RWPE1 (cell line): ENCODE measurements around the gene CALN1.

ENCODE experiments used
- CTCF ChIA-PET: fragments of 350-600 bp; sonication (Branson Sonifier 250); formaldehyde crosslinking; extraction: SDS; loops from one replicate; lab custom pipeline; 2021; lab: Yijun Ruan, JAX
- POLR2A ChIA-PET: fragments of 400-600 bp; formaldehyde crosslinking; extraction: SDS; loops from one replicate; lab custom pipeline; 2020; ENCODE audit warnings: antibody characterized with exemption; ENCODE audit not compliant: low non-redundant PET; lab: Yijun Ruan, JAX
- DNase-seq: peaks from one replicate; pipeline ENCODE4 v3.0.0; 2012; ENCODE audit warnings: low spot score
- H3K27ac ChIP-seq: fragments of 450-650 bp; 2 replicates; pipeline ENCODE4 v1.5.1; 2017
- CTCF ChIP-seq: fragments of 450-650 bp; conservative IDR thresholded peaks from 2 replicates; pipeline ENCODE4 v1.5.1; 2017; ENCODE audit warnings: low read depth, mild to moderate bottlenecking

CALN1 gene

DNA sequence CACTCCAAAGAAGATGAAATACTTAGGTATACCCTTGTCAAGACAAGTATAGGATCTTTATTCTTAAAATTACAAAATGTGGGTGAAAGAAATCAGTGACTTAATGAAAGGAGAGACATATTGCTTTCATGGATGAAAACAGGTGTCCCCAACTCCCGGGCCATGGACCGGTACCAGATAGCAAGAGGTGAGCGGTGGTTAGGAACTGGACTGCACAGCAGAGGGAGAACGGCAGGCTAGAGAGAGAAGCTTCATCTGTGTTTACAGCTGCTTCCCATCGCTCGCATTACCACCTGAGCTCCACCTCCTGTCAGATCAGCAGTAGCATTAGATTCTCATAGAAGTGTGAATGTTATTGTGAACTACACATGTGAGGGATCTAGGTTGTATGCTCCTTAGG is 408.9 kb downstream of the CALN1 start:
- no peak for TF ChIP-seq CTCF
- POLR2A ChIA-PET = no interaction called here
- H3K27ac ChIP-seq = no peak overlapping the region
- CTCF ChIA-PET = no interaction called here
- no peak for DNase-seq

GRCh38 chr7:71996141-71996540 is 416.0 kb downstream of the CALN1 start:
- no peak overlapping the region for H3K27ac ChIP-seq
- no peak for DNase-seq
- TF ChIP-seq CTCF = no peak
- ChIA-PET CTCF (no interaction called here), POLR2A (no interaction called here)

DNA sequence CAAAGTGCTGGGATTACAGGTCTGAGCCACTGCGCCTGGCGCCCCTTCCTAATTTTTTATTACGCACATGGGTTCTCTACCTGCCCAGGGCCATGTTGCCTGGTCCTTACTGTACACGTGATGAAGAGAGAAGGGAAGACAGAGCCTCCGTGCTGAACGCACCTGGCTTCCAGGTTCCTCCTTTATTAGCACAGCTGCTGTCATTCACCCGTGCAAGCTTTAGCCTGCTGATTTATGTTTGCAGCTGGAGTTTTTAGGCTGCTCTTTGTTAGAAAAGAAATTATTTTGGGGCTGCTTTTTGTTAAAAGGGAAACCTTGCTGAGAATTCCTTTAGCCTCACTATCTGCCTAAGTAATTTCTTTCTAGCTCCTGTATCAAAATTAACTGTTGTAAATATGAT is 417.0 kb downstream of the CALN1 start:
- no peak for TF ChIP-seq CTCF
- ChIA-PET POLR2A (no interaction called here), CTCF (no interaction called here)
- H3K27ac ChIP-seq = no peak overlapping the region
- no peak for DNase-seq

GRCh38 chr7:71991586-71991985 is 420.6 kb downstream of the CALN1 start:
- CTCF ChIA-PET = no interaction called here
- POLR2A ChIA-PET = no interaction called here
- TF ChIP-seq CTCF = no peak
- H3K27ac ChIP-seq = no peak overlapping the region
- DNase-seq = no peak

- POLR2A ChIA-PET = no interaction called here
- TF ChIP-seq CTCF = no peak
- no peak for DNase-seq
- CTCF ChIA-PET = no interaction called here
- no peak overlapping the region for H3K27ac ChIP-seq
These were observed 422.0 kb downstream of the CALN1 start for GRCh38 chr7:71990138-71990462.

DNA sequence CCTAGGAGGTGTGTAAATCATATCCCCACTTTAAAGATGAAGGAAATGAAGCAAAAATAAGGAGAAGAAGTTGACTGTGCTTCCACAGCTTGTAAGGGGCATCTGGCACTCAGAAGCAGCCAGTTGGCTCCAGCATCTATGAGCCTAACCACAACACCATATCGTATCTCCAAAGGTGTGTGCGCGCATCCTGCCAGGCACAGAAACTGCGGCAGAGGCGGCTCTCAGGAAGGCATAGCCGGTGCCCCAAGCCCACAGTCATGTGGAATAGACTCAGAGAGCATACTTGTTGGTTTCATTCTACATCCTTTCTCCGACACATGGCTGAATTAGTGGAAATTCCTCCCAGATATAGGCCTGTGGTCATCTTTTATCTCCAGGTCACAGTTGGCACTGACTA is 423.9 kb downstream of the CALN1 start:
- DNase-seq = no peak
- H3K27ac ChIP-seq = no peak overlapping the region
- ChIA-PET POLR2A (no interaction called here), CTCF (no interaction called here)
- no peak for TF ChIP-seq CTCF

- H3K27ac ChIP-seq = no peak overlapping the region
- ChIA-PET CTCF (no interaction called here), POLR2A (no interaction called here)
These were observed 424.9 kb downstream of the CALN1 start for GRCh38 chr7:71987200-71987767.

More at GRCh38 chr7:71987200-71987767, 424.9 kb downstream of the CALN1 start:
- no peak for DNase-seq
- no peak for TF ChIP-seq CTCF
